H1 (cell line): ENCODE measurements around the gene MEIOB. TPM values are rescaled to one million over a fixed set of nuclear protein-coding genes. Genes with fewer than 3 reads are reported as not detected.

Experiments used
- CTCF ChIA-PET: fragments of 300-600 bp; sonication (Branson Sonifier 250); formaldehyde crosslinking; loops from one replicate; lab custom pipeline; 2021; ENCODE audit not compliant: partially characterized antibody; lab: Charles Lee
- POLR2A ChIA-PET: fragments of 300-600 bp; sonication (Branson Sonifier 250); formaldehyde crosslinking; loops from one replicate; lab custom pipeline; 2021; ENCODE audit warnings: inconsistent platforms; ENCODE audit not compliant: partially characterized antibody; lab: Charles Lee
- DNase-seq, 2 experiments: peaks; one replicate each; pipeline versions ENCODE4 v3.0.0 to v3.0.0-alpha.2; 2010 to 2022; ENCODE audit warnings: low spot score in 2 of 2, low read depth in 1 of 2, mixed read lengths in 1 of 2
- FAIRE-seq: peaks from 2 replicates; lab custom pipeline; 2011; peaks lifted over from hg19 to GRCh38; lab: Jason Lieb, UNC
- H2AFZ ChIP-seq: 2 replicates; pipeline ENCODE4 v1.8.1; 2012; ENCODE audit warnings: low read length, inconsistent platforms
- H2AK5ac ChIP-seq: 2 replicates; pipeline ENCODE4 v1.6.1; 2013; ENCODE audit warnings: low read depth, low read length
- H2BK120ac ChIP-seq: replicated peaks from 2 replicates; pipeline ENCODE3; 2013; ENCODE audit warnings: low read depth, low read length, inconsistent platforms
- H2BK12ac ChIP-seq: 2 replicates; pipeline ENCODE4 v1.6.1; 2013; ENCODE audit warnings: low read depth, low read length
- H2BK15ac ChIP-seq: 2 replicates; pipeline ENCODE4 v1.6.1; 2013; ENCODE audit warnings: low read length
- H2BK20ac ChIP-seq: 2 replicates; pipeline ENCODE4 v1.6.1; 2013; ENCODE audit warnings: low read length
- H2BK5ac ChIP-seq: 2 replicates; pipeline ENCODE4 v1.6.1; 2013; ENCODE audit warnings: low read depth, low read length
- H3K14ac ChIP-seq: 2 replicates; pipeline ENCODE4 v1.6.1; 2013; ENCODE audit warnings: inconsistent platforms; ENCODE audit not compliant: insufficient read length
- H3K18ac ChIP-seq: 2 replicates; pipeline ENCODE4 v1.6.1; 2013; ENCODE audit warnings: low read length; ENCODE audit errors: extremely low read depth
- H3K23ac ChIP-seq: 2 replicates; pipeline ENCODE4 v1.6.1; 2013; ENCODE audit warnings: inconsistent platforms; ENCODE audit not compliant: insufficient read length
- H3K23me2 ChIP-seq: 2 replicates; pipeline ENCODE4 v1.6.1; 2013; ENCODE audit warnings: low read depth, low read length
- H3K27ac ChIP-seq: 2 replicates; pipeline ENCODE4 v1.6.1; 2011; ENCODE audit warnings: low read depth, low read length, inconsistent platforms
- H3K27me3 ChIP-seq, 4 experiments: replicated peaks in 1 of 4; 1 replicate in 1 of 4; 2 replicates in 3 of 4; pipeline versions ENCODE4 v1.6.1 to v1.8.1; 2011 to 2013; ENCODE audit warnings: low read length in 3 of 4, mild to moderate bottlenecking in 3 of 4, inconsistent platforms in 2 of 4, mixed read lengths in 2 of 4, moderate library complexity in 1 of 4; ENCODE audit not compliant: control insufficient read depth in 3 of 4, insufficient read depth in 3 of 4; ENCODE audit errors: extremely low read depth in 1 of 4
- H3K36me3 ChIP-seq, 4 experiments: 2 replicates each; pipeline versions ENCODE4 v1.6.1 to v1.8.1; 2011 to 2013; ENCODE audit warnings: mild to moderate bottlenecking in 4 of 4, low read length in 3 of 4, moderate library complexity in 2 of 4, control low read depth in 1 of 4, inconsistent platforms in 1 of 4; ENCODE audit not compliant: insufficient read depth in 4 of 4, control insufficient read depth in 2 of 4
- H3K4ac ChIP-seq: replicated peaks from 2 replicates; pipeline ENCODE3; 2013; ENCODE audit warnings: low read length, low read depth, mixed read lengths, inconsistent platforms; ENCODE audit not compliant: insufficient read length
- H3K4me1 ChIP-seq, 4 experiments: replicated peaks in 1 of 4; 1 replicate in 1 of 4; 2 replicates in 3 of 4; pipeline versions ENCODE4 v1.6.1 to v1.8.1; 2011 to 2013; ENCODE audit warnings: low read length in 3 of 4, inconsistent platforms in 2 of 4, mixed read lengths in 1 of 4; ENCODE audit not compliant: insufficient read depth in 4 of 4, control insufficient read depth in 3 of 4
- H3K4me2 ChIP-seq, 2 experiments: 2 replicates each; pipeline versions ENCODE4 v1.6.1 to v1.8.1; 2011 to 2013; ENCODE audit warnings: low read depth in 2 of 2, low read length in 2 of 2, control low read depth in 1 of 2, inconsistent platforms in 1 of 2, mild to moderate bottlenecking in 1 of 2; ENCODE audit not compliant: insufficient read depth in 1 of 2
- H3K4me3 ChIP-seq, 4 experiments: fragments of 200-600, 300-600 bp in 1 of 4; sonication (generic), shearing (Covaris generic), sonication (Bioruptor Twin) in 1 of 4; 2 replicates each; pipeline versions ENCODE4 v1.5.1 to v1.8.1; 2011 to 2016; ENCODE audit warnings: low read length in 4 of 4, low read depth in 3 of 4, control low read depth in 2 of 4, inconsistent platforms in 2 of 4, mild to moderate bottlenecking in 2 of 4, mixed read lengths in 1 of 4, moderate library complexity in 1 of 4; ENCODE audit not compliant: insufficient read depth in 2 of 4; ENCODE audit errors: extremely low read depth in 1 of 4
- H3K56ac ChIP-seq: replicated peaks from 2 replicates; pipeline ENCODE3; 2013; ENCODE audit warnings: low read depth, mild to moderate bottlenecking, mixed read lengths, low read length, inconsistent platforms; ENCODE audit not compliant: insufficient read length
- H3K79me1 ChIP-seq: 2 replicates; pipeline ENCODE4 v1.6.1; 2013; ENCODE audit warnings: low read depth, low read length, control low read depth
- H3K79me2 ChIP-seq, 2 experiments: 2 replicates each; pipeline versions ENCODE4 v1.6.1 to v1.8.1; 2012 to 2013; ENCODE audit warnings: low read length in 2 of 2, mild to moderate bottlenecking in 2 of 2, inconsistent platforms in 1 of 2; ENCODE audit not compliant: insufficient read depth in 2 of 2, control insufficient read depth in 1 of 2
- H3K9ac ChIP-seq, 4 experiments: replicated peaks in 1 of 4; 1 replicate in 1 of 4; 2 replicates in 3 of 4; pipeline versions ENCODE4 v1.6.1 to v1.8.1; 2011 to 2013; ENCODE audit warnings: low read depth in 3 of 4, low read length in 3 of 4, control low read depth in 2 of 4, mild to moderate bottlenecking in 2 of 4, moderate library complexity in 2 of 4, inconsistent platforms in 1 of 4; ENCODE audit errors: extremely low read depth in 1 of 4
- H3K9me3 ChIP-seq, 2 experiments: 2 replicates each; pipeline versions ENCODE4 v1.6.1 to v1.8.1; 2012 to 2013; ENCODE audit warnings: mild to moderate bottlenecking in 2 of 2, moderate library complexity in 2 of 2, control low read depth in 1 of 2, inconsistent platforms in 1 of 2, low read depth in 1 of 2, low read length in 1 of 2, mixed read lengths in 1 of 2; ENCODE audit not compliant: insufficient read depth in 2 of 2
- H4K20me1 ChIP-seq, 2 experiments: replicated peaks in 1 of 2; 2 replicates each; pipeline versions ENCODE3 to v1.8.1; 2011 to 2013; ENCODE audit warnings: inconsistent platforms in 2 of 2, low read length in 2 of 2, mild to moderate bottlenecking in 1 of 2; ENCODE audit not compliant: insufficient read depth in 2 of 2, control insufficient read depth in 1 of 2
- H4K5ac ChIP-seq: 2 replicates; pipeline ENCODE4 v1.6.1; 2013; ENCODE audit warnings: low read length, low read depth, mixed read lengths, inconsistent platforms; ENCODE audit not compliant: insufficient read length
- H4K8ac ChIP-seq: 2 replicates; pipeline ENCODE4 v1.8.0; 2013; ENCODE audit warnings: mild to moderate bottlenecking, moderate library complexity, low read length, inconsistent platforms; ENCODE audit not compliant: insufficient read depth; ENCODE audit errors: extremely low read depth
- H4K91ac ChIP-seq: replicated peaks from 2 replicates; pipeline ENCODE3; 2013; ENCODE audit warnings: low read length, mixed read lengths, inconsistent platforms; ENCODE audit not compliant: insufficient read length
- BRCA1 ChIP-seq: IDR thresholded peaks from 2 replicates; pipeline ENCODE4 v1.6.1; 2012; ENCODE audit warnings: low read depth, low read length, improper control_type of control experiment
- FOSL1 ChIP-seq: IDR thresholded peaks from 2 replicates; pipeline ENCODE4 v1.6.1; 2011; ENCODE audit warnings: mild to moderate bottlenecking, low read depth, low read length, moderate library complexity; ENCODE audit not compliant: insufficient read depth
- JUND ChIP-seq: IDR thresholded peaks from 2 replicates; pipeline ENCODE4 v1.6.1; 2011; ENCODE audit warnings: mild to moderate bottlenecking, improper control_type of control experiment, low read length
- MAFK ChIP-seq: IDR thresholded peaks from 2 replicates; pipeline ENCODE4 v1.6.1; 2012; ENCODE audit warnings: low read depth, mild to moderate bottlenecking, improper control_type of control experiment, low read length
- SIRT6 ChIP-seq: IDR thresholded peaks from one replicate; pipeline ENCODE4 v1.7.1; 2012; ENCODE audit warnings: low read length, inconsistent platforms
- SP2 ChIP-seq: IDR thresholded peaks from 2 replicates; pipeline ENCODE4 v1.6.1; 2012; ENCODE audit warnings: mild to moderate bottlenecking, low read length, inconsistent platforms
- WGBS, 2 experiments: shearing (Covaris generic) in 1 of 2; methylation state at CpG; one replicate each; pipeline versions ENCODE4 v1.1.6 to v1.1.7; 2013 to 2015; ENCODE audit warnings: low lambda C conversion rate in 2 of 2, mixed read lengths in 2 of 2, inconsistent platforms in 1 of 2, low coverage in 1 of 2, missing lambda C conversion rate in 1 of 2; ENCODE audit not compliant: insufficient replicate concordance in 2 of 2, insufficient coverage in 1 of 2, insufficient read length in 1 of 2; ENCODE audit errors: extremely low coverage in 1 of 2, missing lambda C conversion rate in 1 of 2; 5-methylcytosine and 5-hydroxymethylcytosine counted together
- polyA plus RNA-seq, 7 experiments: library from polyadenylated mRNA; depleted of rRNA in 3 of 7; stranded (reverse) in 5 of 7; unstranded in 2 of 7; fragments of >200 nt in 5 of 7; fragments of 200-250 nt in 2 of 7; gene quantifications; 1 replicate in 5 of 7; 2 replicates in 1 of 7; 4 replicates in 1 of 7; pipeline versions ENCODE4 v1.2.1 to v1.2.3, GENCODE V29; 2011 to 2013; ENCODE audit warnings: missing spikeins in 2 of 7, mixed read lengths in 2 of 7
- total RNA-seq: library from RNA; stranded (reverse); fragmentation: NEBNext Ultra II Directional; extraction: Animal tissue kit (Norgen Biotek cat#: 25700); gene quantifications from 2 replicates; pipeline ENCODE4 v1.2.1, GENCODE V29; 2021
- TF ChIP-seq, protein P1 (sequence below): IDR thresholded peaks from 2 replicates; pipeline ENCODE4 v1.6.1; 2012; ENCODE audit warnings: inconsistent platforms

MEIOB gene
- total and polyA plus RNA-seq, 2 of the 8 experiments (the other 6 are each of a cell fraction or from before 2014, with no cell fraction given): 0.63 to 1.1 TPM

DNA sequence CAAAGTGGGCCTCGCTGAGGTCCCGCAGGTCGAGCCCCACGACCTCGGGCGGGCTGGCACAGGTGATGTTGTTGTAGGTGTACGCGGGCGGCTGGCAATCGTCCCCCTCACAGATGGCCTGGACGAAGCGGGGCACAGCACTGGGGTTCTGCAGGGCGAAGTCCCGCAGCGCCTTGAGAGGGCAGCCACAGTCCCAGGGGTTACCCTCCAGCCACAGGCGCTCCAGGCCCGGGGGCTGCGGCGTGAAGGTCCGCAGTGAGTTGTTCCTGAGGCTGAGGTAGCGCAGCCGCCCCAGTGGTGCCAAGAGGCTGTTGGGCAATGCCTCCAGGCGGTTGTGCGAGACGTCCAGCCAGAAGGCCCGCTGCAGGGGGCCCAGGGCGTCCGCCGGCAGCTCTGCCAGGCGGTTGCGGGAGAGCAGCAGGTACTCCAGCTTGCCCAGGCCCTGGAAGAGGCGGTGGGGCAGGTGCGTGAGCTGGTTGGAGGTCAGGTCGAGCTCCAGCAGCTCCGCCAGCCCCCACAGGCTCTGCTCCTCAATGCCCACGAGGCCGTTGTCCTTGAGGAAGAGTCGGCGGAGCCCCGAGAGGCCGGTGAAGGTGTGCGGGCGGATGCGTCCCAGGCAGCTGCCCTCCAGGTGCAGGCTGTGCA is 81.2 kb downstream of the MEIOB start:
- Histone ChIP-seq H2AK5ac (no peak overlapping the region), H3K4me2 (no peak overlapping the region), H4K5ac (no peak overlapping the region), H3K79me1 (peaks cover 5% of the 10 kb centered on the region), H3K4me3 (no peak overlapping the region), H3K9me3 (no peaks in the 10 kb centered on the region; a peak in 1 of 4 replicates), H2BK15ac (no peak overlapping the region), H2BK120ac (no peak overlapping the region), H4K20me1 (peaks cover 11 to 12% of the 10 kb centered on the region in 2 experiments), H2BK5ac (no peak overlapping the region), H2BK20ac (no peak overlapping the region), H2AFZ (no peak overlapping the region), H3K79me2 (peaks cover 0 to 11% of the 10 kb centered on the region in 2 experiments; a peak in 2 of 4 replicates), H3K23me2 (no peaks in the 10 kb centered on the region), H3K4me1 (no peaks in the 10 kb centered on the region), H3K14ac (no peak overlapping the region), H3K36me3 (peaks cover 0 to 44% (median 2%) of the 10 kb centered on the region in 4 experiments; a peak in 4 of 8 replicates), H3K18ac (no peak overlapping the region), H3K27ac (no peak overlapping the region), H3K27me3 (no peaks in the 10 kb centered on the region), H2BK12ac (no peak overlapping the region), H3K23ac (no peak overlapping the region), H4K91ac (no peak overlapping the region), H3K9ac (no peak overlapping the region), H3K56ac (no peak overlapping the region), H4K8ac (no peak overlapping the region)
- no peak for FAIRE-seq
- ChIA-PET CTCF (interaction anchor here (0.5 to 1.3 kb wide), 4 partner anchors 16 to 1048 kb away, joined by 3 to 5 read pairs (median 3); no protein-coding TSS in a partner anchor), POLR2A (interaction anchor here (1.3 to 4.2 kb wide), 4 partner anchors 8 to 29 kb away, joined by 3 to 26 read pairs (median 14); partner anchors contain the start of genes NUBP2 and SPSB3)
- 95% methylated on average over 40 of the region's 44 CpGs; no CpG with 5 or more reads in 1 of the 2 experiments for WGBS, 2 experiments
- DNase-seq: no peak
- TF ChIP-seq, protein P1, sequence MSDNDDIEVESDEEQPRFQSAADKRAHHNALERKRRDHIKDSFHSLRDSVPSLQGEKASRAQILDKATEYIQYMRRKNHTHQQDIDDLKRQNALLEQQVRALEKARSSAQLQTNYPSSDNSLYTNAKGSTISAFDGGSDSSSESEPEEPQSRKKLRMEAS: no peak
- TF ChIP-seq SIRT6 (no peak), BRCA1 (no peak), SP2 (no peak), JUND (no peak), FOSL1 (no peak), MAFK (no peak)
- TF ChIP-seq, all 59 proteins: peak for 0
- H3K4ac ChIP-seq: no peak overlapping the region
